MM.1S (cell line): ENCODE results near the gene DAO.

Experiments
- DNase-seq: peaks from one replicate; pipeline ENCODE4 v3.0.0-alpha.2; 2015
- H2AFZ ChIP-seq: fragments of 300-600 bp; sonication (generic); 2 replicates; pipeline ENCODE4 v1.6.0; 2016; ENCODE audit warnings: antibody characterized with exemption, low read length
- H3F3A ChIP-seq: fragments of 300-600 bp; sonication (generic); 2 replicates; pipeline ENCODE4 v1.6.1; 2016; ENCODE audit warnings: mild to moderate bottlenecking, antibody characterized with exemption, low read length, moderate library complexity, mixed read lengths; ENCODE audit not compliant: insufficient read depth
- H3K27ac ChIP-seq: fragments of 300-600 bp; sonication (generic); 2 replicates; pipeline ENCODE4 v1.5.1; 2016; ENCODE audit warnings: mild to moderate bottlenecking, low read length
- H3K27me3 ChIP-seq: fragments of 300-600 bp; sonication (generic); replicated peaks from 2 replicates; pipeline ENCODE4 v1.6.0; 2016; ENCODE audit warnings: low read length; ENCODE audit not compliant: insufficient read depth
- H3K36me3 ChIP-seq: fragments of 300-600 bp; sonication (generic); replicated peaks from 2 replicates; pipeline ENCODE4 v1.6.1; 2016; ENCODE audit warnings: mild to moderate bottlenecking, low read length, mixed read lengths; ENCODE audit not compliant: insufficient read depth
- H3K4me1 ChIP-seq: fragments of 300-600 bp; sonication (generic); 2 replicates; pipeline ENCODE4 v1.6.1; 2016; ENCODE audit warnings: low read length, mixed read lengths
- H3K4me2 ChIP-seq: fragments of 300-600 bp; sonication (generic); 2 replicates; pipeline ENCODE4 v1.6.0; 2016; ENCODE audit warnings: low read depth, low read length
- H3K4me3 ChIP-seq: fragments of 300-600 bp; sonication (generic); 2 replicates; pipeline ENCODE4 v1.5.1; 2016; ENCODE audit warnings: low read length, mixed read lengths
- H3K79me2 ChIP-seq: fragments of 300-600 bp; sonication (generic); 2 replicates; pipeline ENCODE4 v1.6.1; 2016; ENCODE audit warnings: mixed run types, low read length, mixed read lengths
- H3K9ac ChIP-seq: fragments of 300-600 bp; sonication (generic); 2 replicates; pipeline ENCODE4 v1.6.1; 2016; ENCODE audit warnings: low read length, mixed read lengths
- H3K9me2 ChIP-seq: fragments of 300-600 bp; sonication (generic); replicated peaks from 2 replicates; pipeline ENCODE4 v1.6.1; 2016; ENCODE audit warnings: mild to moderate bottlenecking, low read length, mixed read lengths; ENCODE audit not compliant: insufficient read depth
- H3K9me3 ChIP-seq: fragments of 300-600 bp; sonication (generic); replicated peaks from 2 replicates; pipeline ENCODE4 v1.6.1; 2016; ENCODE audit warnings: mild to moderate bottlenecking, low read length, mixed read lengths; ENCODE audit not compliant: insufficient read depth
- H4K20me1 ChIP-seq: fragments of 300-600 bp; sonication (generic); 2 replicates; pipeline ENCODE4 v1.6.1; 2016; ENCODE audit warnings: mild to moderate bottlenecking, low read length, moderate library complexity, mixed read lengths; ENCODE audit not compliant: insufficient read depth
- CTCF ChIP-seq: fragments of 300-600 bp; sonication (generic); IDR thresholded peaks from 2 replicates; pipeline ENCODE4 v1.5.1; 2016; ENCODE audit warnings: antibody characterized with exemption, low read length, mixed read lengths
- EZH2 ChIP-seq: fragments of 300-600 bp; sonication (generic); optimal IDR thresholded peaks from 2 replicates; pipeline ENCODE3; 2017; ENCODE audit warnings: low read depth, mild to moderate bottlenecking, antibody characterized with exemption, low read length, mixed read lengths
- EZH2phosphoT487 ChIP-seq: fragments of 300-600 bp; sonication (generic); IDR thresholded peaks from 2 replicates; pipeline ENCODE4 v1.6.1; 2018; ENCODE audit warnings: antibody characterized with exemption, low read length

The DAO gene

GRCh38 chr12:108915632-108916133 lies 35.8 kb downstream of the DAO start:
- H3F3A ChIP-seq: no peaks in the 10 kb centered on the region
- no peaks in the 10 kb centered on the region for H3K79me2 ChIP-seq
- H3K4me1 ChIP-seq: no peaks in the 10 kb centered on the region
- no peaks in the 10 kb centered on the region for H3K36me3 ChIP-seq
- no peaks in the 10 kb centered on the region for H3K9me3 ChIP-seq
- H3K27ac ChIP-seq: no peak overlapping the region
- no peak overlapping the region for H2AFZ ChIP-seq
- H4K20me1 ChIP-seq: no peaks in the 10 kb centered on the region
- DNase-seq: no peak
- no peak overlapping the region for H3K4me3 ChIP-seq
- H3K9me2 ChIP-seq: no peaks in the 10 kb centered on the region
- H3K9ac ChIP-seq: no peak overlapping the region
- H3K27me3 ChIP-seq: no peaks in the 10 kb centered on the region
- H3K4me2 ChIP-seq: no peak overlapping the region
- no peak for TF ChIP-seq EZH2
- TF ChIP-seq CTCF: no peak
- TF ChIP-seq EZH2phosphoT487: no peak

GRCh38 chr12:108916336-108916735 lies 36.4 kb downstream of the DAO start:
- DNase-seq: no peak
- no peaks in the 10 kb centered on the region for H3F3A ChIP-seq
- H3K27me3 ChIP-seq: no peaks in the 10 kb centered on the region
- no peak overlapping the region for H3K27ac ChIP-seq
- H3K9me3 ChIP-seq: no peaks in the 10 kb centered on the region
- no peak overlapping the region for H3K9ac ChIP-seq
- H3K36me3 ChIP-seq: no peaks in the 10 kb centered on the region
- H4K20me1 ChIP-seq: no peaks in the 10 kb centered on the region
- no peaks in the 10 kb centered on the region for H3K9me2 ChIP-seq
- no peak overlapping the region for H2AFZ ChIP-seq
- no peak overlapping the region for H3K4me3 ChIP-seq
- no peaks in the 10 kb centered on the region for H3K79me2 ChIP-seq
- no peak overlapping the region for H3K4me2 ChIP-seq
- H3K4me1 ChIP-seq: no peaks in the 10 kb centered on the region
- TF ChIP-seq EZH2 (no peak), CTCF (no peak), EZH2phosphoT487 (no peak)

GRCh38 chr12:108918206-108918605 lies 38.3 kb downstream of the DAO start:
- Histone ChIP-seq H4K20me1 (no peaks in the 10 kb centered on the region), H3K9me3 (no peaks in the 10 kb centered on the region), H3K4me3 (no peak overlapping the region), H2AFZ (no peak overlapping the region), H3K9me2 (no peaks in the 10 kb centered on the region), H3K27me3 (no peaks in the 10 kb centered on the region), H3F3A (no peaks in the 10 kb centered on the region), H3K79me2 (no peaks in the 10 kb centered on the region), H3K4me1 (no peaks in the 10 kb centered on the region), H3K36me3 (no peaks in the 10 kb centered on the region), H3K4me2 (no peak overlapping the region), H3K27ac (no peak overlapping the region), H3K9ac (no peak overlapping the region)
- TF ChIP-seq EZH2phosphoT487 (no peak), EZH2 (no peak), CTCF (no peak)
- no peak for DNase-seq
